SHP77 treated with DMSO at 0.1 percent for 48 hours (cell line): ENCODE data around the gene CNIH3.

Experiments used
- DNase-seq: peaks from one replicate; lab custom pipeline; 2025; lab: John Stamatoyannopoulos, UW

Gene CNIH3

DNA sequence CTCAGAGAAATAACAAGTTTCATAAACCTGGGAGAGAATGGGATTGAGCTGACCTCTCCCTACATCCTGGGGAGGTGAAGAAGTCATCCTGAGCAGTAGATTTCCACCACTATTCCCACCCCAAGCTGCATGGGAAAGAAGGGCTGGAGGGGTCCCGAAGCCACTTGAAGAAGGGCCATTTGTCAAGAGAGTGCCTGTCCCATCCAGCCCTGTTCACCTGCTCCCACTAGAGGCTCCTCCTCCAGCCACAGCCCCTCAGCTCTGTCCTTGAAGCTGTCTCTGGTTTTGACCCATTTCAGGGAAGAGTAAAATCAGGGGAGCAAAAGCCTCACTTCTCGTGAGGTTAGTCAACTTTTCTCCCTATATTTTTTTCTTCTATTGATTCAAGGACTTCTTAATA lies 157.5 kb downstream of the CNIH3 start:
- no peak for DNase-seq

DNA sequence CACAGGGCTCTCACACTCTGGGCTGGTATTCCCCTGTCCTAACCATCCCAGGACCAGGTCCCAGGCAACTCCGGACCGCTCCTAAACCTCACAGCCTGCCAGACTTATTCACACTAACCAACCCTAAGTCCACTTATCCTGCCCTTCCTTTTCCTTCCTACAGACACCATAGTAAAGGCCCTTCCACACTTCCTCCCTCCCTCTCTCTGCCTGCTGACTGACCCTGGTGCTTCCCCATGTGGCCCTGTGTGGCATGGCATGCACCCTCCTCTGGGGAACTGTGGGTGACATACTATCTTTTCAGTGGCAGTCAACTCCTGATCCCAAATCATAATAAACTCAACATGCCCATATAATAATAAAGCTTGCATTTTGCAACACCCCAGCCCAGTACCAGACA lies 158.3 kb downstream of the CNIH3 start:
- no peak for DNase-seq

DNA sequence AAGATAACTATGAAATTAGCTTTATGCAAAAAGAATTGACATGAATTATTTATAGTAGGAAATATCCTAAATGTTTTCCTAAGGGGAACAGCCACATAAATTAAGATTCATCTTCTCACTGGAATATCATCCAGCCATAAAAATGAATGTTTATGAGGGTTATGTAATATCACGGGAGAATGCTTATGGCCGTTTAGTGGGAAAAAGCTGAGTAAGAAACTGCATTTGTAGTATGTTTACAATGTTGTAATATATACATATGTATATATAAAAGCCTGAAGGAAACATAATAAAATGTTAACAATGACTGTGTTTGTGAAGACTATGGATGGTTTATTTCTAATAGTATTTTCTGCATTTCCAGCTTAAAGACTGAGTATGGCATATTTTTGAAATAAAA lies 161.1 kb downstream of the CNIH3 start:
- DNase-seq: no peak

DNA sequence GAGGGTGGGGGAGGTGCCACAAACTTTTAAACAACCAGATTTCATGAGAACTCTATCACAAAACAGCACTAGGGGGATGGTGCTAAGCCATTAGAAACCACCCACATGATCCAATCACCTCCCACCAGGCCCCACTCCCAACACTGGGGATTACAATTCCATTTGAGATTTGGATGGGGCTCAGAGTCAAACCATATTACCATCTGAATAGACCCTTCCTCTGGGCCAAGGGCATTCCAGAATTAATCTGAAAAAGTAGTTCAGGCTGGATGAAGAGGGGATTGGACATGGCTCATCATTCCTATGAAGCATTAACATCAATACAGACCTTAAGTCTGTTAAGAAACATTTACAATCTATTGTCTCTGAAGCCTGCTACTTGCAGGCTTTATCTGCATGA lies 163.4 kb downstream of the CNIH3 start:
- DNase-seq: no peak

DNA sequence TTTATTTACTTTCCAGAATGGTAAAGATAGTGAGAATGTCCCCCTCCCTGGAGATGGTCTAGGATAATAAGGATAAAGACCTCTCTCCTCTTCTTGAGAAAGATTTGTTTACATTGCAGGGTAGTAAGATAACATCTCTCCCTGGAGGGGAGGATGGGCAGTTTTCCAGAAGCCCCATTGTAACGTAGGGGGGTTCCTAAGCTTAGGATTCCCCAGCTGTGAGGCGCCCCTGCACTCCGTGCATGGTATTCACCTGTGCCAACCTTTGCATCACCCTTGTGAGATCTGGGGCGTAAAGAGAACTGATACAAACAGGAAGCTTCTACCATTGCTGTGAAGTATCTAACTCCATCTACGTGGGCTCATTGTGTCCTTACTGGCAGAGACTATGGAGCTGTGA lies 164.6 kb downstream of the CNIH3 start:
- no peak for DNase-seq

DNA sequence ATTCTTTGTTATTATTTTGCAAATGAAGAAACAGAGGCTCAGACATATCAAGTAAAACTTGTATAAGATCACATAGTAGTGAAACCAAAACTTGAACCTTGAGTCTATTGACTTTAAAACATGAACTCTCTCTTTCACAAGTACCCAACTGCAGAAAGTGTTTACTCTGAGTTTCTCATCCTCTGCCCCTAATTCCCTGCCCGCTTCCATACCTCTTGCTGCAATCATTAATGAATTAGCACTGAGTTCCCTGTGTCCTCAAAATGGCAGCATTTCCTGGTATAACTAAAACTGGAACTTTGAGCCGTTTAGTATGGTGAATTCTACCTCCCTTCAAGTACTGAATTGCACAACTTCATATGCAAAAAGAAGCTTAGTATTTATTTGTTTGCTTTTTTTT lies 165.7 kb downstream of the CNIH3 start:
- no peak for DNase-seq

DNA sequence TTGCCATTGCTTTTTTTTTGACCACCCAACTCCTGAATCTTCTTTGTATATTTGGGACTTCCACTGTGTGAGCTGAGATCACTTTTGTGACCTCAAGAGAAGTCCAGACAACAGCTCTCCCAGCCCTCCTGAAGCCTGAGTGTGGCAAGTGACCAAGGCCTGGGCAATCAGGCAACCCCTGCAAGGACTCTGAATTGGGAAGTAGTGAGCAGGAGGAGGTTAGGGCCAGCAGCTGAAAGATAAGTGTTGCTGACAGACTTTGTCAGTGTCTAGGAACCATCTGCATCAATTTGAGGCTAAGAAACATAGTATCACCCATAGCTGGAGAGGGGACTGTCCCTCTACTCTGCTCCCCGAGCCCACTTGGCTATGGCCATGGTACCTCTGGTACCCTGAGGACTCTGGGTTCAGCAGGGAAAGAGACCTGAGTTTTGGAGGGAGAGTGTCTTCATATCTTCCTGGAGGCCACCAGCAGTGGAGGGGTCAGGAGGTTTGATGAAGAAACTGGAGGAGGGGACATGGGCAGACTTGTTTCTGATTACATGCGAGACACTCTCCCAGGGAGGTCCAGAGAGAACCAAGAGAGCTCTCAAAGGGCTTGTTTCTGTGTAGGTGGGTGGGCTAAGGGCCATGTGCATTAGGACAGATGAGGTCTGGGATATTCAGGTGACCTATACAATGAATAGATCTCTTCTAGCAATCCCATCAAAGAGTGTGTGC lies 166.3 kb downstream of the CNIH3 start:
- no peak for DNase-seq

DNA sequence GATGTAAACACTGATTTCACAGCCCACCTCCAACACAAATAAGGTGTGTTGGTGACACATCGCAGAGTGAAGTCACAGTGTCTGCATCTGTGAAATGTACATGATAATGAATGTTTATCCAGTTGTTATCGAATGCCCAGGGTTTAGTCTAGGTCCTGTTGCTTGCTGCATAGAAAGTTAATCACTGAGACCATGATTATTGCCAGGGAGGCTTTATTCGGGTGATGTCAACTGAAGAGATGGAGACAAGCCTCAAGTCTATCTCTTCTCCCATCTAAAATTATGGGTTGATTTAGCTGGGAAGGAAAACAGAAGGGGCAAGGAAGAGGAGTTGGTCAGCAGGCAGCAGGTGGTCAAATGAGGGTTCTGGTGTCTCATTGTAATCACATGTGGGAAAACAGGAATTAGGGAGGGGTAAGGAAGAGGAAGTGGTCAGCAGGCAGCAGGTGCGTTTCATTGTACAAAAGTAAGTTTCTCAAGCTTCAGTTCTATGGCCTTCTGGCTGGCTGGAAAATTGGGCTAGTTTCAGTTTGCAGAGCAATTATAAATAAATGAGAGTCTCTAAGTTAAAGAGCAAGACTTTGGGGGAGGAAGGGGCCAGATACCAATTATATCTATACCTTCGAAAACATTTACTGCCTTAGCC lies 167.0 kb downstream of the CNIH3 start:
- DNase-seq: no peak

DNA sequence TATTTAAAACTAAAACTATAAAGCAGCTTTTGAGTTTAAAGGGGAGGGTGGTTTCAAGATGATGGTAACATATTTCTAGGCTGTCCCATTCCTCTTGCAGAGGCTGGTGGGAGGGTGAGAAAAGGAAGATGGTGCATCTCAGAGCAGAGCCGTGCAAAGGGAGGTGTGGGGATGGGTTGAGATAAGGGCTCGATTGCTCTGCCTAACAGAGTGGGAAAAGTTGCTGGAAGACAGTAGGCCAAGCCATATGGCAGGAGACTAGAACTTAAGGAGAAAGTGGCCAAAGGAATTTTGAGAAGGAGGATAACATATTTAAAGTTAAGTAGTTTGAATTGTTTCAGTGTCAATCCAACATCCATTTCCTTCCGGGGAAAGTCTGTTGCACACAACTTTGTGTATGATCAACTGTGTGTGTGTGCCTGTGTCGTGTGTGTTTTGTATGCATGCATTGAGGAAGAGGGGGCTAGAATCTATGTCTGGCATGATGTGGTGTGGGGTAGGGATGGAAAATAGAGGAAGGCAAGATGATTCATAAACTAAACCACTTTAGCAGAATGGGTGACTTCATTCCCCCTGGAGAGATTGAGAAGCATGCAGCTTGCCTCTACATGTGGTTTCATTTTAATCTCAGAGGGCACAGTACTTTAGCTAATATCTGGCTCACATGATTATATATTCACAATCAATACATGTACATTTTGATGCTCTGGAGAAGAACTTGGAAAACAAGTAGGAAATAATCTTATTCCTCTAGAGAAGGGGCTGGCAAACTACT lies 168.3 kb downstream of the CNIH3 start:
- no peak for DNase-seq

DNA sequence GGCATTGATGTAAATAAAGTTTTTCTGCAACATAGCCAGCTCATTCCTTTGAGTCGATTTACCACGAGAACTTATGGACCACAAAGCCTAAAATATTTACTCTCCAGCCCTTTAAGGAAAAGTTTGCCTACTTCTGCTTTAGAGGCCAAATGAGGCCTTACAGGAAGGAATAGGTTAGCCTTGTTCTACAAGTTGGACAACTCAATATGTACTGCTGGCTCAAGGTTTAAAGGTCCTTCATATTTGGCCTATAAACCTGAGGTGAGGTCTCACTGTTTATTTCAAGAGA lies 168.9 kb downstream of the CNIH3 start:
- no peak for DNase-seq

DNA sequence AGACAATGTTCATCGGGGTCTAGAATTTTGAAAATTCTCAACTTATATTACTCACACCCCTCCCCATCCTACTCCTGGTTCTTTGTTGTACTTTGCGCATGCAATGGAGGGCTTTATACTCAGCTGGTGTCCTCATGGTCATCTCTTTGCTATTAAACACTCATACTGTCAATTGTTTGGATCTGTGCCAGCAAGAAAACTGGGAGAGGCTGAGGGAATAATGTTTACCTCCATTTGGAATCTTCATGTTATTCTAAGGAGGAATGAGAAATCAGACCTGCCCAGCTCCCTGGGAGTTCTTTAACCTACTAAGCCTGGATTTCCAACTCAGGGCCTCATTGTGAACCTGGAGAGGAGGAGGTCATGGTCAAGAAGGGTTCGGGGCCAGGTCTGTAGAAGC lies 169.5 kb downstream of the CNIH3 start:
- DNase-seq: no peak

DNA sequence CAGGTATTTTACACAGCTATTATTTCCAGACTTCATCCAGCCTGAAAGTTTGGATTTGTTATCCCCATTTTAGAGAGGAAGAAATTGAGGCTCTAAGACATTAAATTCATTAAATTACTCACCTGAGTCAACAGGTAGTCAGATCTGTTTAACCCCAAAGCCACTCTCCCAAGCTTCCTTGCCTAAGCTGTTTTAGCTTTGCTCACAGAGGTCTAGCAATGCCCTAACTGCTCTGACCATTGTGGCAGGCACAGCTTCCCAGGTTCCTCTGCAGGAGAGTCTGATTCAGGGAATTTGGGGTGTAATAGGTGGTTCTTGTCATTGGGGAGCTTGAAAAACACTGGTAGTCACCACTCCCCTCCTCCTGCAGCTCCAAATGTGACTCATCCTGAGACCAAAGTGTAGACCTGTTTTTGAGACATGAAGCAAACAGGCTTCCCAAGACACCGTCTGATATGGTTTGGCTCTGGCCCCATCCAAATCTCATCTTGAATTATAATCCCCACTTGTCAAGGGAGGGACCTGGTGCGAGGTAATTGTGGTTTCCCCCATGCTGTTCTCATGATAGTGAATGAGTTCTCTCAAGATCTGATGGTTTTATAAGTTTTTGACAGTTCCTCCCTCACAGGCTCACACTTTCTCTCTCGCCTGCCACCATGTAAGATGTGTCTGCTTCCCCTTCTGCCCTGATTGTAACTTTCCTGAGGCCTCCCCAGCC lies 170.6 kb downstream of the CNIH3 start:
- DNase-seq: no peak

DNA sequence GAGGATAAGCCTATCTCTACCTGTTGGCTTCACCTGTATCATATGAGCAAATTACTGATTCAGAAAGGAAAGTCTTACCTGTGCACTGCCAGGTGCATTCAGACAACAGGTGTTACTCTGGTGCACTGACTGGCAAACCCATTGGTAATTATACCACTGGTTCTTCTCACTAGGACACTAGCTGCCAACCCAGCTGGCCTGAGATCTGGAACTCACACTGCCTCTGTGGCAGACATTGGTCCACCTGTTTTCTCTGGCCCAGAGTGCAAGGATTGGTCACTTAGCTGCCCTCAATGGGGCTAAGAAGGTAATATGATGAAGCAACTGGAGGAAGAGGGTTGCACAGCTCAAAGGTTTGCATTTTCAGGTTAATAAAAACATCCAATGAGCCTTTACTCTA lies 173.2 kb downstream of the CNIH3 start:
- DNase-seq: no peak
